Ovary (tissue), 9 donors: ENCODE data around the gene RABL6. TPM values are rescaled to one million over a fixed set of nuclear protein-coding genes. Genes with fewer than 3 reads are reported as not detected.
"Not testable (repeated sequence)": the region's sequence is repeated elsewhere in the genome, so short reads cannot be mapped to it uniquely, and the experiment has no call there.

Experiments
- DNase-seq, 5 donors: peaks; one replicate each; pipeline ENCODE4 v3.0.0-alpha.2; 2019 to 2020
- H3K27ac ChIP-seq, 2 donors: fragments of 200-600 bp; one replicate each; pipeline versions ENCODE4 v1.5.1 to v1.8.0; 2019 to 2022
- H3K27me3 ChIP-seq: fragments of 200-600 bp; one replicate; pipeline ENCODE4 v1.8.0; 2022
- H3K36me3 ChIP-seq: fragments of 200-600 bp; sonication (generic); one replicate; pipeline ENCODE4 v1.5.1; 2019
- H3K4me1 ChIP-seq: one replicate; pipeline ENCODE4 v1.8.1; 2013; ENCODE audit warnings: mild to moderate bottlenecking, moderate library complexity; ENCODE audit not compliant: insufficient read depth
- H3K4me3 ChIP-seq: fragments of 200-600 bp; sonication (generic); one replicate; pipeline ENCODE4 v1.5.1; 2017
- H3K9me3 ChIP-seq, 2 donors: fragments of 200-600 bp in 1 of 2; sonication (generic) in 1 of 2; one replicate each; pipeline versions ENCODE4 v1.5.1 to v1.8.1; 2013 to 2019; ENCODE audit warnings: mild to moderate bottlenecking in 1 of 2, moderate library complexity in 1 of 2
- CTCF ChIP-seq, 3 donors: fragments of 450-650 bp in 2 of 3; fragments of 200-600 bp in 1 of 3; IDR thresholded peaks; one replicate each; pipeline versions ENCODE4 v1.5.1 to v1.8.0; 2016 to 2022; ENCODE audit warnings: antibody characterized with exemption in 3 of 3, mild to moderate bottlenecking in 1 of 3
- EP300 ChIP-seq: sonication (generic); formaldehyde crosslinking; IDR thresholded peaks from one replicate; pipeline ENCODE4 v1.6.1; 2017; ENCODE audit warnings: antibody characterized with exemption
- POLR2A ChIP-seq: fragments of 450-650 bp; IDR thresholded peaks from one replicate; pipeline ENCODE4 v1.6.1; 2017; ENCODE audit warnings: antibody characterized with exemption, mild to moderate bottlenecking, moderate library complexity
- WGBS, 3 donors: extraction: QIAGEN DNeasy Blood & Tissue Kit in 1 of 3; methylation state at CpG; one replicate each; pipeline versions ENCODE4 v1.1.5 to v1.1.7; 2013 to 2017; 5-methylcytosine and 5-hydroxymethylcytosine counted together
- intact Hi-C, 4 donors: fragments of 100-400 bp; cut with DNase I; formaldehyde crosslinking; loops; one replicate each; pipeline versions ENCODE4 v1.11.0 to v1.15.1; 2022 to 2023
- polyA plus RNA-seq, 2 donors: library from polyadenylated mRNA; stranded (reverse); fragments of 200-250 nt in 1 of 2; fragments of 350-450 nt in 1 of 2; fragmentation: Illumina TruSeq in 1 of 2; extraction: RNeasy Lipid Tissue Mini Kit (QIAGEN cat#74804) in 1 of 2; gene quantifications; one replicate each; pipeline ENCODE4 v1.2.3, GENCODE V29; 2013 to 2014
- total RNA-seq, 7 donors: library from RNA; depleted of rRNA in 2 of 7; stranded (reverse); fragments of >200 nt in 2 of 7; fragmentation: NEBNext Ultra II Directional in 3 of 7; extraction: Animal tissue kit (Norgen Biotek cat#: 25700) in 3 of 7; gene quantifications; one replicate each; pipeline versions ENCODE4 v1.1.0 to v1.2.4, GENCODE V29; 2016 to 2023
- donor health status: DM: no; HTN: no; CAD: no; lungs with moderate emphysema.
- donor health status: DM: no; HTN: no; CAD: no.
- donor health status: Bipolar disorder and iron deficiency.
- donor health status: DM: yes; HTN: yes; CAD: no.
- donor health status: DM: no; HTN: no; CAD: no.
- donor health status: DM: yes; HTN: yes; CAD: no.

RABL6 gene
- total and polyA plus RNA-seq, 9 donors = 22.6 to 65.4 (median 49.4) TPM

- Histone ChIP-seq H3K9me3 (no peaks in the 10 kb centered on the region), H3K4me3 (no peak overlapping the region), H3K27ac (no peak overlapping the region), H3K4me1 (no peaks in the 10 kb centered on the region), H3K36me3 (no peaks in the 10 kb centered on the region), H3K27me3 (no peaks in the 10 kb centered on the region)
- TF ChIP-seq EP300 = no peak
- TF ChIP-seq CTCF (IDR thresholded peaks at IDR 0.05) = no peak
- TF ChIP-seq POLR2A = no peak
- DNase-seq = no peak
- intact Hi-C loops = no loop called here
- 80 to 85% (median 83%) methylated on average over 5 of the region's 5 CpGs for WGBS, 3 donors
Observed at GRCh38 chr9:136876476-136876875, 68.7 kb downstream of the RABL6 start.

GRCh38 chr9:136880651-136881050, 72.9 kb downstream of the RABL6 start:
- 77 to 79% (median 79%) methylated on average over 11 of the region's 11 CpGs for whole genome bisulfite sequencing, 3 donors
- Histone ChIP-seq H3K9me3 (no peaks in the 10 kb centered on the region), H3K4me3 (no peak overlapping the region), H3K4me1 (no peaks in the 10 kb centered on the region), H3K27ac (no peak overlapping the region), H3K36me3 (no peaks in the 10 kb centered on the region), H3K27me3 (no peaks in the 10 kb centered on the region)
- no peak for DNase-seq
- no peak for TF ChIP-seq POLR2A
- no peak for TF ChIP-seq EP300
- TF ChIP-seq CTCF (IDR thresholded peaks at IDR 0.05) = no peak
- intact Hi-C loops = no loop called here

GRCh38 chr9:136881691-136882108, 74.0 kb downstream of the RABL6 start:
- TF ChIP-seq EP300 = no peak

GRCh38 chr9:136882109-136882946, 74.6 kb downstream of the RABL6 start:
- H3K36me3 ChIP-seq = no peaks in the 10 kb centered on the region
- no peaks in the 10 kb centered on the region for H3K9me3 ChIP-seq
- no peak overlapping the region for H3K4me3 ChIP-seq
- H3K27ac ChIP-seq = no peak overlapping the region
- intact Hi-C loops = no loop called here
- H3K27me3 ChIP-seq = no peaks in the 10 kb centered on the region
- H3K4me1 ChIP-seq = peaks cover 4% of the 10 kb centered on the region
- no peak for TF ChIP-seq EP300
- TF ChIP-seq POLR2A = no peak
- no peak for TF ChIP-seq CTCF (IDR thresholded peaks at IDR 0.05)
- 58 to 72% (median 64%) methylated on average over 18 to 19 of the region's 19 CpGs for WGBS, 3 donors
- DNase-seq = no peak

More at GRCh38 chr9:136881691-136882108, 74.0 kb downstream of the RABL6 start:
- no peak for DNase-seq
- no peak overlapping the region for H3K27ac ChIP-seq
- no peaks in the 10 kb centered on the region for H3K9me3 ChIP-seq
- intact Hi-C loops = no loop called here
- H3K4me1 ChIP-seq = no peaks in the 10 kb centered on the region
- 23 to 26% (median 26%) methylated on average over 9 of the region's 9 CpGs for WGBS, 3 donors
- H3K27me3 ChIP-seq = no peaks in the 10 kb centered on the region
- H3K36me3 ChIP-seq = no peaks in the 10 kb centered on the region
- no peak overlapping the region for H3K4me3 ChIP-seq

DNA sequence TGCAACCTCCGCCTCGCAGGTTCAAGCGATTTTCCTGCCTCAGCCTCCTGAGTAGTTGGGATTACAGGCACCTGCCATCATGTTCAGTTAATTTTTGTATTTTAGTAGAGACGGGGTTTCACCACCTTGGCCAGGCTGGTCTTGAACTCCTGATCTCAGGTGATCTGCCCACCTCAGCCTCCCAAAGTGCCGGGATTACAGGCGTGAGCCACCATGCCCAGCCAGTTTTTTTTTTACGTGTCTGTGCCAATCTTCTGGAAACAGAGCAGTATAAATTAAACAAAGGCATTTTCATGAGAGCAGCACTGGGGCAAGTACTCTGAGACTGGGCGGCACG, 75.2 kb downstream of the RABL6 start:
- H3K4me1 ChIP-seq, intact Hi-C loops, H3K9me3 ChIP-seq, H3K36me3 ChIP-seq, H3K27me3 ChIP-seq, H3K27ac ChIP-seq, H3K4me3 ChIP-seq, DNase-seq: not testable (repeated sequence)
- WGBS, 3 donors = 81 to 91% (median 85%) methylated on average over 9 of the region's 9 CpGs

- WGBS, 3 donors = 82 to 85% (median 83%) methylated on average over 10 of the region's 10 CpGs
- H3K4me3 ChIP-seq, DNase-seq, intact Hi-C loops, H3K4me1 ChIP-seq, H3K36me3 ChIP-seq, H3K9me3 ChIP-seq, H3K27me3 ChIP-seq, H3K27ac ChIP-seq: not testable (repeated sequence)
Observed at GRCh38 chr9:136883670-136884069, 75.9 kb downstream of the RABL6 start.
